Testis (tissue), 3 donors: Measurements from ENCODE around the gene GGA1. TPM values are rescaled to one million over a fixed set of nuclear protein-coding genes. Genes with fewer than 3 reads are reported as not detected.

Experiments used
- DNase-seq: peaks from one replicate; pipeline ENCODE4 v3.0.0-alpha.2; 2019
- H3K27ac ChIP-seq, 2 donors: fragments of 200-600 bp; sonication (generic); one replicate each; pipeline ENCODE4 v1.5.1; 2019
- H3K27me3 ChIP-seq: fragments of 200-600 bp; sonication (generic); one replicate; pipeline ENCODE4 v1.5.1; 2019
- H3K36me3 ChIP-seq: fragments of 200-600 bp; sonication (generic); one replicate; pipeline ENCODE4 v1.5.1; 2017; ENCODE audit warnings: low read depth; ENCODE audit errors: missing control alignments
- H3K4me1 ChIP-seq: fragments of 200-600 bp; sonication (generic); one replicate; pipeline ENCODE4 v1.5.1; 2019
- H3K4me3 ChIP-seq, 2 donors: fragments of 200-600 bp; sonication (generic); one replicate each; pipeline ENCODE4 v1.5.1; 2017 to 2019
- H3K9me3 ChIP-seq: fragments of 200-600 bp; sonication (generic); one replicate; pipeline ENCODE4 v1.5.1; 2017
- CTCF ChIP-seq, 3 experiments: fragments of 450-650 bp in 2 of 3; fragments of 200-600 bp in 1 of 3; sonication (generic) in 1 of 3; IDR thresholded peaks; one replicate each; pipeline ENCODE4 v1.5.1; 2016 to 2019; ENCODE audit warnings: antibody characterized with exemption in 3 of 3, mild to moderate bottlenecking in 2 of 3, moderate library complexity in 1 of 3
- POLR2A ChIP-seq: fragments of 450-650 bp; IDR thresholded peaks from one replicate; pipeline ENCODE4 v1.6.1; 2017; ENCODE audit warnings: antibody characterized with exemption, mild to moderate bottlenecking, moderate library complexity
- WGBS, 2 donors: methylation state at CpG; one replicate each; pipeline ENCODE4 v1.1.5; 2018; 5-methylcytosine and 5-hydroxymethylcytosine counted together
- intact Hi-C: fragments of 100-400 bp; cut with DNase I; formaldehyde crosslinking; loops from one replicate; pipeline ENCODE4 v1.15.1; 2023; ENCODE audit warnings: low total_unique reads
- polyA plus RNA-seq: library from polyadenylated mRNA; stranded (reverse); fragments of 350-450 nt; fragmentation: Illumina TruSeq; extraction: RNeasy Lipid Tissue Mini Kit (QIAGEN cat#74804); gene quantifications from one replicate; pipeline ENCODE4 v1.2.3, GENCODE V29; 2014; ENCODE audit warnings: low read depth, low replicate concordance; ENCODE audit not compliant: insufficient read depth
- total RNA-seq, 2 donors: library from RNA; depleted of rRNA; stranded (reverse); fragments of >200 nt; gene quantifications; one replicate each; pipeline ENCODE4 v1.2.3, GENCODE V29; 2016

The GGA1 gene
- total and polyA plus RNA-seq, 3 donors from 2014 or later = 274 to 359 (median 354) TPM

- Histone ChIP-seq H3K4me1 (peaks cover 25% of the 10 kb centered on the region), H3K9me3 (no peaks in the 10 kb centered on the region), H3K36me3 (no peaks in the 10 kb centered on the region), H3K27ac (no peak overlapping the region), H3K4me3 (no peak overlapping the region), H3K27me3 (no peaks in the 10 kb centered on the region)
- DNase-seq = no peak
- no peak for TF ChIP-seq POLR2A
- TF ChIP-seq CTCF (IDR thresholded peaks at IDR 0.05) = no peak
- intact Hi-C loops = no loop called here
- 85 to 100% methylated on average over 2 to 11 of the region's 11 CpGs for WGBS, 2 donors
These were observed 64.4 kb downstream of the GGA1 start for GRCh38 chr22:37672920-37673455.

- TF ChIP-seq POLR2A (no peak), CTCF (IDR thresholded peaks at IDR 0.05) (no peak)
These were observed 65.6 kb downstream of the GGA1 start for GRCh38 chr22:37674248-37674647.

GRCh38 chr22:37674951-37675929, 66.6 kb downstream of the GGA1 start, which contains the start of gene LGALS1:
LGALS1 (plus strand) TSS chr22:37675636; CDS start chr22:37675703, 67 bp downstream.
- Histone ChIP-seq H3K9me3 (no peaks in the 10 kb centered on the region), H3K27me3 (no peaks in the 10 kb centered on the region), H3K4me3 (peak within 1 kb of the TSS; percentile 57 to 69), H3K27ac (peak within 1 kb of the TSS; percentile 88 to 92), H3K4me1 (peaks cover 30% of the 10 kb centered on the region), H3K36me3 (no peaks in the 10 kb centered on the region)
- intact Hi-C loops = no loop called here
- WGBS, 2 donors = 0 to 1% methylated on average over 8 to 29 of the region's 34 CpGs
- DNase-seq = peak; percentile 98
- TF ChIP-seq POLR2A (no peak), CTCF (IDR thresholded peaks at IDR 0.05) (no peak)

More at GRCh38 chr22:37674248-37674647, 65.6 kb downstream of the GGA1 start:
- no peak for DNase-seq
- Histone ChIP-seq H3K27ac (peak overlapping the region; percentile 88 to 92), H3K36me3 (no peaks in the 10 kb centered on the region), H3K9me3 (no peaks in the 10 kb centered on the region), H3K27me3 (no peaks in the 10 kb centered on the region), H3K4me1 (peaks cover 30% of the 10 kb centered on the region), H3K4me3 (no peak overlapping the region)
- WGBS, 2 donors = 80 to 84% methylated on average over 11 to 12 of the region's 12 CpGs
- intact Hi-C loops = no loop called here

GRCh38 chr22:37675930-37676735, 67.5 kb downstream of the GGA1 start:
- DNase-seq = peak; percentile 31
- Histone ChIP-seq H3K27me3 (no peaks in the 10 kb centered on the region), H3K4me1 (peaks cover 32% of the 10 kb centered on the region), H3K9me3 (no peaks in the 10 kb centered on the region), H3K36me3 (no peaks in the 10 kb centered on the region), H3K4me3 (peak overlapping the region; percentile 57 to 69), H3K27ac (peak overlapping the region; percentile 88 to 92)
- TF ChIP-seq POLR2A (no peak), CTCF (IDR thresholded peaks at IDR 0.05) (no peak)
- WGBS, 2 donors = 0 to 1% methylated on average over 5 to 17 of the region's 17 CpGs
- intact Hi-C loops = no loop called here
